HepG2 (cell line): Measurements from ENCODE around the gene SLC6A8. TPM values are rescaled to one million over a fixed set of nuclear protein-coding genes. Genes with fewer than 3 reads are reported as not detected.
"Not testable (repeated sequence)": the region's sequence is repeated elsewhere in the genome, so short reads cannot be mapped to it uniquely, and the experiment has no call there.

Source experiments
- ATAC-seq: fragments of 200-7000 bp; cut with Tn5 transposase; 3 replicates; pipeline ENCODE4 v1.9.1; 2020; ENCODE audit warnings: mild to moderate bottlenecking, moderate library complexity
- BruUV-seq: library from RNA; stranded (reverse); fragments of 400-500 nt; replicated peaks from 2 replicates; lab custom pipeline; 2021; lab: Mats Ljungman, UMichigan
- CTCF ChIA-PET: fragments of 300-600 bp; formaldehyde crosslinking; extraction: SDS; loops from one replicate; lab custom pipeline; 2021; ENCODE audit warnings: low total read pairs, inconsistent platforms, low intra/inter-chr PET ratio; lab: Yijun Ruan, JAX
- POLR2A ChIA-PET: fragments of 350-600 bp; sonication (Branson Sonifier 250); formaldehyde crosslinking; loops from one replicate; lab custom pipeline; 2020; ENCODE audit warnings: antibody characterized with exemption, inconsistent platforms; lab: Yijun Ruan, JAX
- DNase-seq: peaks from one replicate; pipeline ENCODE4 v3.0.0-alpha.2; 2015; ENCODE audit warnings: low spot score
- FAIRE-seq: peaks from 3 replicates; lab custom pipeline; 2011; peaks lifted over from hg19 to GRCh38; lab: Jason Lieb, UNC
- H2AFZ ChIP-seq: one replicate; pipeline ENCODE4 v1.6.1; 2011; ENCODE audit warnings: low read length, inconsistent platforms
- H3K27ac ChIP-seq: fragments of 300-600 bp; 3 replicates; pipeline ENCODE4 v1.8.0; 2011; ENCODE audit warnings: mixed run types, mild to moderate bottlenecking, mixed read lengths, low read length, inconsistent platforms; ENCODE audit not compliant: insufficient read depth; ENCODE audit errors: extremely low read length
- H3K27me3 ChIP-seq, 2 experiments: fragments of 200-600 bp in 1 of 2; 2 replicates in 1 of 2; 3 replicates in 1 of 2; pipeline versions ENCODE4 v1.6.0 to v1.8.0; 2011; ENCODE audit warnings: low read length in 2 of 2, mild to moderate bottlenecking in 2 of 2, moderate library complexity in 2 of 2, inconsistent platforms in 1 of 2; ENCODE audit not compliant: insufficient read depth in 2 of 2, control insufficient read depth in 1 of 2
- H3K36me3 ChIP-seq, 2 experiments: fragments of 200-600 bp in 1 of 2; replicated peaks in 1 of 2; 2 replicates in 1 of 2; 3 replicates in 1 of 2; pipeline versions ENCODE4 v1.5.1 to v1.8.0; 2011; ENCODE audit warnings: low read length in 2 of 2, inconsistent platforms in 1 of 2; ENCODE audit not compliant: insufficient read depth in 2 of 2, control insufficient read depth in 1 of 2
- H3K4me1 ChIP-seq: 2 replicates; pipeline ENCODE4 v1.5.1; 2012; ENCODE audit warnings: low read length, inconsistent platforms; ENCODE audit not compliant: insufficient read depth
- H3K4me2 ChIP-seq: 2 replicates; pipeline ENCODE4 v1.6.0; 2011; ENCODE audit warnings: low read depth, low read length, inconsistent platforms
- H3K4me3 ChIP-seq, 3 experiments: fragments of 200-600 bp in 1 of 3; sonication (generic), shearing (Covaris generic) in 1 of 3; replicated peaks in 1 of 3; 2 replicates each; pipeline ENCODE4 v1.5.1; 2011 to 2016; ENCODE audit warnings: low read length in 3 of 3, inconsistent platforms in 2 of 3, low read depth in 2 of 3, mild to moderate bottlenecking in 2 of 3, control low read depth in 1 of 3, mixed read lengths in 1 of 3; ENCODE audit not compliant: insufficient read depth in 1 of 3
- H3K79me2 ChIP-seq: one replicate; pipeline ENCODE4 v1.6.1; 2011; ENCODE audit warnings: low read length, inconsistent platforms; ENCODE audit not compliant: insufficient read depth
- H3K9ac ChIP-seq: 2 replicates; pipeline ENCODE4 v1.6.0; 2011; ENCODE audit warnings: mild to moderate bottlenecking, low read depth, low read length, inconsistent platforms; ENCODE audit not compliant: insufficient read depth
- H3K9me3 ChIP-seq: 2 replicates; pipeline ENCODE4 v1.5.1; 2012; ENCODE audit warnings: mild to moderate bottlenecking, low read length
- H4K20me1 ChIP-seq: 2 replicates; pipeline ENCODE4 v1.6.0; 2011; ENCODE audit warnings: inconsistent platforms, mild to moderate bottlenecking, low read length, moderate library complexity; ENCODE audit not compliant: insufficient read depth
- ETV5 ChIP-seq: IDR thresholded peaks from 2 replicates; pipeline ENCODE4 v1.6.1; 2018; ENCODE audit warnings: missing biosample characterization, missing genetic modification reagents, inconsistent platforms, borderline replicate concordance
- KLF13 ChIP-seq: sonication (generic); formaldehyde crosslinking; IDR thresholded peaks from 2 replicates; pipeline ENCODE4 v1.4.0; 2020; ENCODE audit warnings: mild to moderate bottlenecking, missing genetic modification reagents
- PAXIP1 ChIP-seq: sonication (generic); formaldehyde crosslinking; conservative IDR thresholded peaks from 2 replicates; pipeline ENCODE4 v1.4.0; 2020; ENCODE audit warnings: mild to moderate bottlenecking, missing genetic modification reagents, moderate library complexity
- SCMH1 ChIP-seq: sonication (generic); formaldehyde crosslinking; IDR thresholded peaks from 2 replicates; pipeline ENCODE4 v1.9.0; 2021; ENCODE audit warnings: missing genetic modification reagents, mild to moderate bottlenecking, borderline replicate concordance
- TEAD3 ChIP-seq: optimal IDR thresholded peaks from 2 replicates; pipeline ENCODE3; 2016; ENCODE audit warnings: borderline replicate concordance
- UBTF ChIP-seq: sonication (generic); formaldehyde crosslinking; IDR thresholded peaks from 2 replicates; pipeline ENCODE4 v1.4.0; 2020; ENCODE audit warnings: mild to moderate bottlenecking, missing genetic modification reagents
- ZSCAN31 ChIP-seq: sonication (generic); formaldehyde crosslinking; IDR thresholded peaks from 2 replicates; pipeline ENCODE4 v1.5.0; 2020; ENCODE audit warnings: low read depth, mild to moderate bottlenecking, missing genetic modification reagents
- WGBS: methylation state at CpG from one replicate; pipeline ENCODE4 v1.1.6; 2017; ENCODE audit warnings: low lambda C conversion rate; 5-methylcytosine and 5-hydroxymethylcytosine counted together
- in situ Hi-C: cut with HindIII; loops from 2 replicates; pipeline ENCODE4 v1.10.0; 2017; ENCODE audit warnings: low pct_unique_long_range_greater_than_20kb; ENCODE audit not compliant: extremely low pct_ligation_motif_present
- intact Hi-C: fragments of 100-400 bp; cut with micrococcal nuclease; formaldehyde crosslinking; loops from one replicate; pipeline ENCODE4 v1.10.0; 2022; ENCODE audit not compliant: unreplicated experiment
- polyA plus RNA-seq, 8 experiments: library from polyadenylated mRNA; depleted of rRNA in 3 of 8; stranded (reverse) in 7 of 8; unstranded in 1 of 8; fragments of >200 nt; fragmentation: Illumina TruSeq in 4 of 8; extraction: Trizol in 4 of 8; gene quantifications; 2 replicates each; pipeline versions ENCODE4 v1.2.1 to v1.2.3, GENCODE V29; 2011 to 2016; ENCODE audit warnings: low read depth in 4 of 8, missing spikeins in 1 of 8, mixed read lengths in 1 of 8; ENCODE audit not compliant: insufficient read depth in 1 of 8
- total RNA-seq, 5 experiments: library from RNA; depleted of rRNA; stranded (reverse); fragments of >200 nt; fragmentation: Illumina TruSeq; extraction: Trizol; gene quantifications; 2 replicates each; pipeline ENCODE4 v1.2.3, GENCODE V29; 2016; ENCODE audit warnings: low read depth in 1 of 5
- TF ChIP-seq, protein P1 (sequence below): sonication (generic); formaldehyde crosslinking; IDR thresholded peaks from 2 replicates; pipeline ENCODE4 v1.4.0; 2020; ENCODE audit warnings: mild to moderate bottlenecking, missing genetic modification reagents
- TF ChIP-seq, protein P2 (sequence below): IDR thresholded peaks from 2 replicates; pipeline ENCODE4 v1.6.1; 2018; ENCODE audit warnings: missing genetic modification reagents, mild to moderate bottlenecking, missing compliant biosample characterization

SLC6A8 gene
- total and polyA plus RNA-seq, 2 of the 13 experiments (the other 11 are each of a cell fraction or from before 2014, with no cell fraction given) = 13.9 to 176 TPM

- ATAC-seq (no peak), DNase-seq (no peak), FAIRE-seq (no peak)
- Histone ChIP-seq H3K36me3 (0 out of 5 replicates have a peak, but pooled peaks cover 0 to 3% of the 10 kb centered on the region in 2 experiments), H3K4me3 (no peak overlapping the region), H3K4me1 (no peaks in the 10 kb centered on the region), H3K79me2 (no peaks in the 10 kb centered on the region), H3K9ac (no peak overlapping the region), H3K9me3 (no peaks in the 10 kb centered on the region), H3K4me2 (no peak overlapping the region), H4K20me1 (no peaks in the 10 kb centered on the region), H2AFZ (no peak overlapping the region), H3K27ac (no peak overlapping the region), H3K27me3 (no peaks in the 10 kb centered on the region)
- no CpG with 5 or more reads among the region's 14 CpGs for WGBS
- intact Hi-C loops (no loop called here), in situ Hi-C loops (no loop called here)
- no TSS peak for BruUV-seq
- POLR2A ChIA-PET = no interaction called here
- CTCF ChIA-PET = no interaction called here
- TF ChIP-seq ZSCAN31 (CRISPR knock-in tag) (no peak), SCMH1 (CRISPR knock-in tag) (no peak), UBTF (CRISPR knock-in tag) (no peak), TEAD3 (no peak), ETV5 (CRISPR knock-in tag) (no peak), KLF13 (CRISPR knock-in tag) (no peak), PAXIP1 (CRISPR knock-in tag) (no peak)
- TF ChIP-seq, protein P1, sequence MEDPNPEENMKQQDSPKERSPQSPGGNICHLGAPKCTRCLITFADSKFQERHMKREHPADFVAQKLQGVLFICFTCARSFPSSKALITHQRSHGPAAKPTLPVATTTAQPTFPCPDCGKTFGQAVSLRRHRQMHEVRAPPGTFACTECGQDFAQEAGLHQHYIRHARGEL (CRISPR knock-in tag) = no peak
- TF ChIP-seq, protein P2, sequence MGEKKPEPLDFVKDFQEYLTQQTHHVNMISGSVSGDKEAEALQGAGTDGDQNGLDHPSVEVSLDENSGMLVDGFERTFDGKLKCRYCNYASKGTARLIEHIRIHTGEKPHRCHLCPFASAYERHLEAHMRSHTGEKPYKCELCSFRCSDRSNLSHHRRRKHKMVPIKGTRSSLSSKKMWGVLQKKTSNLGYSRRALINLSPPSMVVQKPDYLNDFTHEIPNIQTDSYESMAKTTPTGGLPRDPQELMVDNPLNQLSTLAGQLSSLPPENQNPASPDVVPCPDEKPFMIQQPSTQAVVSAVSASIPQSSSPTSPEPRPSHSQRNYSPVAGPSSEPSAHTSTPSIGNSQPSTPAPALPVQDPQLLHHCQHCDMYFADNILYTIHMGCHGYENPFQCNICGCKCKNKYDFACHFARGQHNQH (CRISPR knock-in tag) = no peak
Measured at GRCh38 chrX:153741446-153741845, 53.7 kb downstream of the SLC6A8 start.

DNA sequence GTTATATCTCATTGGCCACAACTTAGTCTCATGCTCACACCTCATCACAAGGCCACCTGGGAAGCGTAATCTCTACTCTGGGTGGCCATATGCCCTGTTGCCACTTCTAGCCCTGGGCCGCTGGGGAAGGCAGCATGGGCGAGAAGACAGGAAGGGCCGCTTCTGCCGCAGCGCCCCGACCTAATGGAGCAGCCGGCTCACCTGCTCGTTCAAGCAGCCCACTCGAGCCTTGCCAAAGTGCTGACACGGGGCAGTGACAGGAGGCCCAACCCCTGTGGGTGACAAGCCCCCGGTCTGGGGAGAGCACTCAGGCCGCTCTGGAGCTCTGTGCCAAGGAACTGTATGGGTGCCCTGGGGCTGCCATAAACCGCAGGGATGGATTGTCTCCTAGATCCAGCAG lies 54.4 kb downstream of the SLC6A8 start:
- H3K4me1 ChIP-seq, in situ Hi-C loops, H3K79me2 ChIP-seq, H3K9me3 ChIP-seq, H4K20me1 ChIP-seq, H2AFZ ChIP-seq, POLR2A ChIA-PET, H3K27me3 ChIP-seq, ATAC-seq, H3K9ac ChIP-seq, FAIRE-seq, H3K4me3 ChIP-seq, H3K4me2 ChIP-seq, H3K27ac ChIP-seq, BruUV-seq, DNase-seq, H3K36me3 ChIP-seq, intact Hi-C loops, CTCF ChIA-PET: not testable (repeated sequence)
- WGBS = no CpG with 5 or more reads among the region's 14 CpGs
